Breast epithelium (tissue), 3 donors: ENCODE results near the gene TMEM191B.
"Not testable (repeated sequence)": the region's sequence is repeated elsewhere in the genome, so short reads cannot be mapped to it uniquely, and the experiment has no call there.

Experiments used
- POLR2A ChIP-seq: fragments of 450-650 bp; IDR thresholded peaks from one replicate; pipeline ENCODE4 v1.6.1; 2016; ENCODE audit warnings: antibody characterized with exemption, mild to moderate bottlenecking, moderate library complexity
- POLR2AphosphoS5 ChIP-seq, 3 donors: sonication (generic); formaldehyde crosslinking; IDR thresholded peaks; one replicate each; pipeline ENCODE4 v1.6.1; 2017; ENCODE audit warnings: antibody characterized with exemption in 3 of 3
- TF ChIP-seq, protein P1 (sequence below), 3 donors: fragments of 450-650 bp; IDR thresholded peaks; one replicate each; pipeline ENCODE4 v1.5.1; 2016 to 2017; ENCODE audit warnings: antibody characterized with exemption in 3 of 3, mild to moderate bottlenecking in 3 of 3, moderate library complexity in 3 of 3

GRCh38 chr22:18518061-18518460 lies 9.5 kb upstream of the TMEM191B start, which contains the start of gene GGTLC3:
- TF ChIP-seq POLR2AphosphoS5 (IDR thresholded peaks at IDR 0.05); POLR2A: not testable (repeated sequence)
- TF ChIP-seq, protein P1, sequence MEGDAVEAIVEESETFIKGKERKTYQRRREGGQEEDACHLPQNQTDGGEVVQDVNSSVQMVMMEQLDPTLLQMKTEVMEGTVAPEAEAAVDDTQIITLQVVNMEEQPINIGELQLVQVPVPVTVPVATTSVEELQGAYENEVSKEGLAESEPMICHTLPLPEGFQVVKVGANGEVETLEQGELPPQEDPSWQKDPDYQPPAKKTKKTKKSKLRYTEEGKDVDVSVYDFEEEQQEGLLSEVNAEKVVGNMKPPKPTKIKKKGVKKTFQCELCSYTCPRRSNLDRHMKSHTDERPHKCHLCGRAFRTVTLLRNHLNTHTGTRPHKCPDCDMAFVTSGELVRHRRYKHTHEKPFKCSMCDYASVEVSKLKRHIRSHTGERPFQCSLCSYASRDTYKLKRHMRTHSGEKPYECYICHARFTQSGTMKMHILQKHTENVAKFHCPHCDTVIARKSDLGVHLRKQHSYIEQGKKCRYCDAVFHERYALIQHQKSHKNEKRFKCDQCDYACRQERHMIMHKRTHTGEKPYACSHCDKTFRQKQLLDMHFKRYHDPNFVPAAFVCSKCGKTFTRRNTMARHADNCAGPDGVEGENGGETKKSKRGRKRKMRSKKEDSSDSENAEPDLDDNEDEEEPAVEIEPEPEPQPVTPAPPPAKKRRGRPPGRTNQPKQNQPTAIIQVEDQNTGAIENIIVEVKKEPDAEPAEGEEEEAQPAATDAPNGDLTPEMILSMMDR (IDR thresholded peaks at IDR 0.05), result not testable (repeated sequence)
